ENCODE results near the gene C2orf74.
"Not testable (repeated sequence)": the region's sequence is repeated elsewhere in the genome, so short reads cannot be mapped to it uniquely, and the experiment has no call there.

Gene C2orf74

DNA sequence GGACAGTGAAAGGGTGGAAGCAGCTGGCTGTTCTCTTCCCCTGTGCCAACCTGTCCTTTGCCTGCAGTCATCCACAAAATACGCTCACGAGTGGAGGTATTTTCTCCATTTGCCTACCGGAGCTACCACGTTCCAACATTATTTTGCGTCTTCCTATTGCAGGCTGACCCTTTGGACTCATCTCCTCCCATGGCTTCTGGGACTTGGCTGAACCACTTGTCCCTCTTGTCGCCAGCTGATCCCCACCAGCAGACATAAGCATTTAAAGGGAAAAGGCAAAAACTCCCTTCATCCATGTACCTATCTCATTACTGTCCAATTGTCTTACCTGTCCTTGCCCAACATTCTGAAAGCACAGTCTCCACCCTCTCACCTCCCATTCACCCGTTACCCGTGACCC, 13.0 kb downstream of the C2orf74 start:
- DNase-seq = no peak

- peak; percentile 97 for DNase-seq
These were observed 15.1 kb downstream of the C2orf74 start for GRCh38 chr2:61176755-61177726.

DNA sequence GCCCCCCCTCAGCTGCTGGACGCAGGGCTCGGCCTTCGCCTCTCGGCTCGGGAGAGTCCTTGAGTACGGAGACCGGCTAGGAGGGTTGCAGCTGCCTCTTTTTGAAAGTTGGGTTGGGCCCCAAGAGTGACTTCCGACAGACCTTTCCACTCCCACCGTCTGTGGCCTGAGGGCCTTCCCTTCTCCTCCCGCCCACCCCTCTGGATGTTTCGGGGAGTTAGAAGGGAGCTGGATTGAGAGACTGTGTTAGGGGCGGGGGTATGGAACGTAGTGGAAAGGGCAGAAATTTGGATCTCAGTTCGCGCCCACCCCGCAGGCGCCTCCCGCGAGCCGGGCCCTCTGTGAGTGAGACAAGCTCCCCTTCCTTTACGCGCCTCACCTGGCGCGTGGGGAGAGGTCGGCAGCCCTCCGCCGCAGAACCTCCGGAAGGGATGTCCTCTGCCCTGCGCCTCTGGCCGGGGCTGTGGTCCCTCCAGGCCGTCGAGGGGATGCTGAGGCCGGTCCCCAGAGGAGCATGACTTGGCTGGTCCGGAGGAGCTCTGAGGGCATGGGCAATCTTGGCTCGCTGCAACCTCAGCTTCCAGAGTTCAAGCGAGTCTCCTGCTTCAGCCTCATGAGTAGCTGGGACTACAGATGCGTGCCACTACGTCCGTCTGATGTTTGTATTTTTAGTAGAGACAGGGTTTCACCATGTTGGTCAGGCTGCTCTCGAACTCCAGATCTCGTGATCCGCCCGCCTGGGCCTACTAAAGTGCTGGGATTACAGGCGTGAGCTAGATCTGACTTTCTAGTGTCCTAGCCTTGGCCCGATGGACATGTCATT, 15.9 kb downstream of the C2orf74 start:
- DNase-seq = no peak

- no peak for DNase-seq
These were observed 16.9 kb downstream of the C2orf74 start for GRCh38 chr2:61178603-61179545.

DNA sequence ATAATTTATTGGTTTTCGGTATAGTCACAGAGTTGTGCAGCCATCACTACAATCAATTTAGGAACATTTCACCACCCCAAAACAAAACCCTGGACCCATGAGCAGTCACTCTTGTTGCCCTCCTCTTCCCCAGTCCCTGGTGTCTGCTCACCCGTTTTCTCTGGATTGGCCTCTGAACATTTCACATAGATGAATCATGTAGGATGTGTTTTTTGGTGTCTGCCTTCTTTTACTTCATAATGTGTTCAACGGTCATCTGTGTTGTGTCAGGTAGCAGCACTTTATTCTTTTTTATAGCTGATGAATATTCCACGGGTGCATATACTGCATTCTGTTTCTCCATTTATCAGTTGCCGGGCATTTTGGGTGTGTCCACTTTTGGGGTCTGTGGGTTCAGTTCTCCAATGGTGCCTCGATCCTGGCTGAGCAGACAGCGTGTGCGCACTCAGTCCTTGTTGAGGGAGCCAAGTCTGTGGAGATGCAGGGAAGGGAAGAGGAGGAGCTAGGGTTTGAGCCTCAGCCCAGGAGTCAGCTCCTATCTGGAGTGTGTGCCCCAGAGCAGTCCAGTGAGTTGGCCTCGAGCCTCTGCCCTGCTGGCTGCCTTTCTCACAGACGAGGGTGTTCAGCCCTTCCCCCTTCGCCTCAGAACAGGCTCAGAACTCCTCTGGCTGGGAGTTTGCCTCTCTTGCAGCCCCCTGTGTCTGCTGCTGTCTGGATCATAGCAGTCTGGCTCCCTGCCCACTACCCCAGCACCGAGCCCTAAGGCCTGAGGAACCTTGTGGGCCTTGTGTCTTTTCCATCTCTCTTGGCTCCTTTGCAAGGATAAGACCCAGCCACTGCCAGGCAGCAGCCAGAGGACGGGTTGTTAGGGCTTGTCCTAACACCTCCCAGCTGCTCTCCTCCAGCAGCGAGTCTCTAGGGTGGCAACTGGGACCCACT, 18.0 kb downstream of the C2orf74 start:
- peak; percentile 63 for DNase-seq

- DNase-seq = no peak
These were observed 18.7 kb downstream of the C2orf74 start for GRCh38 chr2:61180686-61181085.

DNA sequence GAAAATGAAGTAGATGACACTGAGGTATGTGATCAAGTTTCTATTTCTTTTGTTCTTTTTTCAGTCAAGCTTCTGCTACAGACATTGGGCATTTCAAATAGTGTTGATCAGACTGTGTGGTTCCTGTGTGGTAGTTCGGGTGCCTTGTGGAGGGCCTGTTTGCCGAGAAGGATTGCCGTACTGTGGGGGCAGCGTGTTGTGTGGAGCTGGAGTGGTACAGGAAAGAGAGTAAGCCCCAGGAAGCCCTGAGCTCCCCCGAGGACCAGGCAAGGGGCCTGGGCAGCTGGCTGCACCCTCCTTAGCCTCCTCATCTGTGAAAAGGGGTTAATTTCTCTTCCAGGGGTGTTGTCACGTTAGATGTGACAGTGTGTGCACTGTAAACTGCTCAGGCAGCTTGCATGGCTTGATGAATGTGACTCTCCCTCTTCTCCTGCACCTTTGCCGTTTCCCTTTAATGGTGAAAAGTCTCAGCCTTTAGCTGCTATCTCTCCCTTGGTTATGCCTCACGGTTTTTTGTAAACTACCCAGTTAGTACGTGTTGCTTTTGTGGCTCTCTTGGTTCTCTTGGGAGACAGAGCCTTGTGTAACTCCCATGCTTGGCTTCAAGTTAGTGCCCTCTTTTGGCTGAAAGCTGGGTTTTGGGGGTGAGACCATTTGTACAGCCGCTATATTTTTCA, 19.5 kb downstream of the C2orf74 start:
- DNase-seq = no peak

- DNase-seq = no peak
These were observed 20.0 kb downstream of the C2orf74 start for GRCh38 chr2:61182059-61182383.

GRCh38 chr2:61183795-61184194, 21.8 kb downstream of the C2orf74 start:
- no peak for DNase-seq

GRCh38 chr2:61184263-61184662, 22.3 kb downstream of the C2orf74 start:
- DNase-seq = no peak

GRCh38 chr2:61185231-61185728, 23.3 kb downstream of the C2orf74 start:
- DNase-seq = no peak

DNA sequence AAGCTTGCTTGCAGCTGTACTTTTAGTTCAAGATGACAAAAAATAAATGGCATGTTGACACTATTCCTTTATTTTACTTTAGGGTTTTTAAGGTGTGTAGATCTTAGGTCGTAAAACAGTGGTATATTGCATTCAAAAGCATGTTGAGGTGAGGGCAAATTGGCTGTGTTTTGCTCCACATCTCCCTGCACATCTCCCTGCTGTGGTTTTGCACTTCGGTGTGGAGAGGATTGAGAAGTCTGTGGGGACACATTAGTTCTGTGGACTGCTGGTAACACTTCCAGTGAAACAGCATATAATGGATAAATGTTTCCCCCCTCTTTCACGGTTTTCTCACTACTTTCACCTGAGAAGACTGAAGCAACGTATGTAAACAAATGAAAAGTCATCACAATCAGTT, 25.1 kb downstream of the C2orf74 start:
- no peak for DNase-seq

GRCh38 chr2:61193670-61194561, 31.9 kb downstream of the C2orf74 start:
- no peak for DNase-seq

DNA sequence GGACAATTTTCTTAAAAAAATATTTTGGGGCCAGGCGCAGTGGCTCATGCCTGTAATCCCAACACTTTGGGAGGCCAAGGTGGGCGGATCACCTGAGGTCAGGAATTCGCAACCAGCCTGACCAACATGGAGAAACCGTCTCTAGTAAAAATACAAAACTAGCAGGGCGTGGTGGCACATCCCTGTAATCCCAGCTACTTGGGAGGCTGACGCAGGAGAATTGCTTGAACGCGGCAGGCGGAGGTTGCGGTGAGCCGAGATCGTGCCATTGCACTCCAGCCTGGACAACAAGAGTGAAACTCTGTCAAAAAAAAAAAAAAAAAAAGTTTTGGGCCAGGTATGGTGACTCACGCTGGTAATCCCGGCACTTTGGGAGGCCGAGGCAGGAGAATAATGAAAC, 32.7 kb downstream of the C2orf74 start:
- DNase-seq = not testable (repeated sequence)

- no peak for DNase-seq
These were observed 34.7 kb downstream of the C2orf74 start for GRCh38 chr2:61196671-61197070.

GRCh38 chr2:61205132-61205531, 43.1 kb downstream of the C2orf74 start:
- no peak for DNase-seq

DNA sequence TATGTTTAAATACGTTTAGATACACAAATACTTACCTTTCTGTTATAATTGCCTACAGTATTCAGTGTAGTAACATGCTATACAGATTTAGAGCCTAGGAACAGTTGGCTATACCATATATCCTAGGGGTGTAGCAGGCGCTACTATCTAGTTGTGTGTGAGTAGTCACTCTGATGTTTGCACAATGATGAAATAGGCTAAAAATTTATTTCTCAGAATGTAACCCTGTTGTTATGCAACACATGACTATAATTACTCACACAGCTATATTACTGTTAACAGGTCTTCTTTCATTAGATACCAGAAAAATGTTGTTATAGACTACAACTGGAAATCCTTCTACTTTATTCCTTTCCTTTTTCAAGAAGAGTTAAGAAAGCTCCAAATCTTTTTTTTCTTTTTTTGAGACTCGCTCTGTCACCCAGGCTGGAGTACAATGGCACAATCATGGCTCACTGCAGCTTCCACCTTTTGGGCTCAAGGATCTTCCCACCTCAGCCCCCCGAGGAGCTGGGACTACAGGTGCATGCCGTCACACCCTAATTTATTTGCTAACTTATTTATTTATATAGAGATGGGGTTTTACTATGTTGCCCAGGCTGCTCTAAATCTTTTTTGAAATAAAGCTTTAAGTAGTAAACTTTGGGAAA, 48.5 kb downstream of the C2orf74 start:
- no peak for DNase-seq

DNA sequence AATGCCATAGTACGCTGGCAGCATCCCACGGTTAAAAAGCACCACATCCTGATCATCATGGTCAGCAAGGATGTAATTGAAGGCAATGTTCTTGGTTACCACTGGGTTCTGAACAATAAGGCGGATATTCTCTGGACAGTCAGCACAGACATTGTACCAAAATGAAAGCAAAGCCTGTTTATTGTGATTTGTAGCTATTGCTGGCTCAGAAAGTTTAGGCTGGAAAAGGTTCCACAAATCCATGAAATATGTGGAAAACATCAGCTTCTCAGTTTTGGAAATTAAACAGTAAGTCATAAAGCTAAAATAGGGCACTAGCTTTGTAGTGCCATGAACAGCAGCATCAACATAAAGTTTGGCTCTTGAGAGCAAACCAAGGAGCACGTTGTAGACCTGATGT, 52.2 kb downstream of the C2orf74 start:
- no peak for DNase-seq

Data from left hindlimb (tissue), 1 donor.